ENCODE data around the gene UTP11.

UTP11 gene

DNA sequence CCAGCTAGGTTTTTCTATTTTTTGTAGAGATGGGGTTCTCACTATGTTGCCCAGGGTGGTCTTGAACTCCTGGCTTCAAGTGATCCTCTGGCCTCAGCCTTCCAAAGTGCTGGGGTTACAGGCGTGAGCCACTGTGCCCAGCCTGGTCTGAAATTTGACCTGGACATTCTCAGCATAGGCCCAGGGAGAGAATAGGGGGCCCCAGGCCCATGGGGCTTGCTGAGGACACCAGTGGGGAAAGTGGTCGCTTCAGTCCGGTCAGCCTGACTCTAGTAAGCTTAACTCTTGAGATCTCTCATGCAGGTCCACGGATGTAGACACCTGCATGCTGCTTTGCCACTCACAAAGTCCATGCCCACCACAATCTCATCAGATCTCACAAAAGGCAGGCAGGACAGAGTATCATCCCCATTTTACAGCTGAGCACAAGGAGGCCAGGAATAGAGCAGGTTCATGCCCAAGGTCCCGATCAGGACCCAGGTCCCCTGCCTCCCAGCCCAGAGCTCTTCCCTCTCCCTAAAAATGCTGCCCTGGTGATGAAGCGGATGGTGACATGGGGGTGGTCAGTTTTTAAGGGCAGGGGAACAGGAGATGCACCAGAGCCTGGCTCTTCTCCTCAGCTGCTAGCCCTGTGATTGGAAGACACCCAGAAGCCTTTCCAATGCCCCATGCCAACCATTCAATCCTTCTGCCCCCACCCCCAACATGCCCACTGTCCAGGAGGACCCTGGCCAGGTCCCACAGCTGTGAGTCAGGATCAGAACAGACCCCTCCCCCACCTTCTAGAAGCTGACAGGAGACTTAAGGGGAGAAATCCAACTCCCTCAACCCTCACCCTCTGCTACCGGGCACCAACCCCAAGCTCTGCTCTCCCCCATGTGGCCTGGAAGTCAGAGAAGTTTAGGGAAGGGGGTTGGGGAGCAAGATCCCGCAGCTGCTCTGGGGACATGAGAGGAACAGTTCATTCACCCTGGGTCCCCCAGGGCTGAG lies 9.0 kb upstream of the UTP11 start:
- FAIRE-seq = no peak

DNA sequence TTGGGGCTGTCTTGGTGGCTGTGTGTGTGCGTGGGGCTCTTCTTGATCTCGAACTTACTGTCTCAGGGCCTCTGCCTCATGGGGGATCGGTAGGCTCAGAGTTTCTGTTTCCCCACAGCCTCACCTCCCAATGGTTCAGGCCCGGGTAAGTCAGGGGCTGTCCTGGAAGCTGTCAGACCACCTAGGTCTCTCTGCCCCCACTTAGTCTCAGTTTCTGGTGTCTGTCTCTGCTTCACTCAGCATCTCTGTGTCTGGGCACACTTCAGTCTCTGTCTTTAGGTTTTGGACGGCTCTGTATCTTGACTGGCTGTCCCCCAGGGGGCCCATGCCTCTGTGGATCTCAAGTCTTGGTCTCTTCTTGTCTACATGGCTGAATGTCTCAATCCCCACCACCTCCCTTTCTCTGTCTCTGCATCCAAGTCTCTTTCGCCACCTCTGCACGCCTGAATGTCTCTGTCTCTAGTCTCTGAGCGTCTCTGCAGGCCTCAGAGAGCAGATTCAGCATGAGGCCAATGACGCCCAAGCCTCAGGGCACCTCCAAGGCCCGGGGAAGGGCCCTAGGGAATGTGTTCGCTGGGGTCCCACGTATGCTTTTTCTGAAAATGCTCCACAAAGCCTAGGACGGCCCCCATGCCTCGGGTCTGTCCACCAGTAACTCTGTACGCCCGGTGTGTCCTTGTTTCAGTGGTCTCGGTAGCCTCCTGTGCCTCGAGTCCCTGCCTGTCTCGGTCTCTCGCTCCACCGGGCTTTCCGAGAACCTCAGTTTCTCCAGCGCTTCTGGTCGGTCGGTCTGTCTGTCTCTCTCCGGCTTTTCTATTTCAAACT lies 8.0 kb upstream of the UTP11 start:
- FAIRE-seq = no peak

DNA sequence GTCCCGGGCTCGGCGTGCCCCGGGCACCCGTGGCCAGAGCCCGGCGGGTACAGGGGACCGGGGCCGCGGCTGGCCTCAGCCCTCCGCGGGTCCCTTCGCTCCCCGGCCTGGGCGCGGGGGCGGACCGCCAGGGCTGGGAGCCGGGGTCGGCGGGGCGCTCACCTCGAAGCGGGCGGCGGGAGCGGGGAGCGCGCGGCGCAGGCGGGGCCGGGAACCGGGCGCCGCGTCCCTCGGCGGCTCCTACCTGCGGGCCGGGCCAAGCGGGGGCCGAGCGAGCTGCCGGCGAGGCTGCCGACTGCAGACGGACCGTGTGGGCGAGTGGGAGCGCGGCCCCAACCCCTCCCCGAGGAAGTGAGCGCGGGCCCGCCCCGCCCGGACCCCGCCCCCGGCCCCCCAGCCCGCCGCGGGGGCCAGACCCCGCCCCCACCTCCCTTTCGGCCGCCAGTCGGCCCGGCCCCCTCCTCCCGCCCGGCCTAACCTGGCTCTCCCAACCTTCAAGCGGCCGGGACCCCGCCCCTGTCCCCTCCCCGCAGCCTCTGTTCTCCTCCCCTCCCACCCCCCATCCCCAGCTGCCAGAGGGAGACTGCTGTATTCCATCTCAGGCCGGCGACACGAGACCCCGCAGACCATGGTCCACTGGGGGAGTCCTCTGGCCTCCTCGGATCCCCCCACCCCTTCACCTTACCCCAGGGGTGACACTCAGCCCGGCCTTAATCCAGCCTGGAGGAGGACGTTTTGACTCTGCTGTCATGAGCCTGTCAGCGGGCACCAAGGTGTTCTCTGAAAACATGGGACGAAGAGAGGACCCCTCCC lies 7.1 kb upstream of the UTP11 start, which contains the start of gene FHL3:
FHL3 (minus strand) TSS at position 320 of the 813 bp plus-strand sequence. CDS start 6,102 bp downstream, outside the sequence.
- FAIRE-seq = no peak

DNA sequence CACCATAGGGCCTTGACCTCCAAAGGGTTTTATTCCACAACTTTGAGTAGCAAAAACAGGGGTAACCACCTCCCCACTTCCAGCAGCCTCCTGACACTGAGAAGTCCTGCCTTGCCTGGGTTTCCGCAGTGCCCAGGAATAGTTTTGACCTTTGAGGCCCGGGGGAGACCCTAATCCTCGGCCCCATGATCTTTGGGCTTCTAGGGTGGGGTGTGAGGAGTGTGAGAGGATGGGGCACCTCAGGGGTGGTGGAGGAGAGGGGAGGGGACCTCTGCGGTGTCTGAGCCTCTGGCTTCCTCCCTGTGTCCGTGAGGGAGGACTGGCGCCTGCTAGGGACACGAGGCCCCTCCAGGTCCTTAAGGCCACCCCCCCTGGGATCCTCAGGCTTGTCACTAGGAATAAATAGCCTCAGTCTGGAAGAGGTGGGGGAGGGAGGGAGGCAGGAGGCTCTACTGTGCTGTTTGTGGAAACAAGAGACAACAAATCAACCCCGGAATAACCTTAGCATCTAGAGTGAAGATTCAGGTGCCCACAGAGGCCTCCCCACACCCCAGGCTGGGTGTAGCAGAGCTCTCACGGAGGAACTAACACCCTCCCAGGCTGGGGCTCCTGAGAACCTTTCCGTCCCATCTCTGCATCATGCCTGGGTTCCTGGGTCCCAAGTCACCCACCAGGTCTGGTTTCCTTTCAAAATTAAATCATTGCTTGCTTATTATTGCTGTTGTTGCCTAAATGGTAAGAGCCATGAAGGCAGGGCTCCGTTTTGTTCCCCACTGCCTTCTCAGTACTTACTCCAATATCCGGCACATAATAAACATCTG lies 6.3 kb upstream of the UTP11 start:
- no peak for FAIRE-seq

DNA sequence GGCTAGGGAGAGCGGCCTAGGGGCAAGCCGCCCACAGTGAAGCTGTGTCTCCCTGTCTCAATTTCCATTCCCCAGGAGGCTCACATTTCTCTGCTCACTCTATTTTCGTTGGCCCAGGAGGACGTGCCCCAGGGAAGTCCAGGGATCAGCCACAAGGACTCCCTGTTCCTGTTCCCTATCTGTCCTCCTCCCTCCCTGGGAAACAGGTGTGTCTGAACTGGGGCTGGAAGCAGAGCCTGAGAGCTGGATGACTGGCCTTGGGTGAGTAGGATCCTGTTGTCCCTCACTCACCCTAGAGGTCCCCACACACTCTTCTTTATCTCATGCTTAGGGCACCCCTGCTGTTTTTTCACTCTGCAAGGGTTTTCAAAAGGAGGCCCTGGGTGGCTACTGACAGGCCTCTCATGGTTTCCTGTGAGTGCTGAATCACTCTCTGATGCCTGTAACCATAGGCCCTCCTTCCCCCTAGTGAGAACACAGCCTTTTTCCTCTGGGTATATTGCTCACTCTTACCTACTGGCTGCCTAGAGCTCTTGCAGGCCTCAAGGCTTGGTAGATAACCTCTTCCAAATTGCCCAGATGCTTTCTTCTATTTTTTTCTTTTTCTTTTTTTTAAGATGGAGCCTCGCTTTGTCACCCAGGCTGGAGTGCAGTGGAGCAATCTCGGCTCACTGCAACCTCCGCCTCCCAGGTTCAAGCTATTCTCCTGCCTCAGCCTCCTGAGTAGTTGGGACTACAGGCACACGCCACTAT lies 3.3 kb upstream of the UTP11 start:
- no peak for FAIRE-seq

DNA sequence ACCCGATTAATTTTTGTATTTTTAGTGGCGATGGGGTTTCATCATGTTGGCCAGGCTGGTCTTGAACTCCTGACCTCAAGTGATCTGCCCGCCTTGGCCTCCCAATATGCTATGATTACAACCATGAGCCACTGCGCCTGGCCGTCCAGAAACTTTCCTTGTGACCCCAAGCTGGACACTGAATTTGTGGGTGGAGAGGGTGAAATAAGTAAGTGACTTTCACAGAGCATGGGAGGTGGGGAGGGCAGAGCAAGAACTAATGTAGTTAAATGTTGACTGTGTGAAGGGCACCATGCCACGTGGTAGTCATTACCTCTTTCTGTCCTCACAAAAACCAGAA lies 2.7 kb upstream of the UTP11 start:
- no peak for FAIRE-seq

DNA sequence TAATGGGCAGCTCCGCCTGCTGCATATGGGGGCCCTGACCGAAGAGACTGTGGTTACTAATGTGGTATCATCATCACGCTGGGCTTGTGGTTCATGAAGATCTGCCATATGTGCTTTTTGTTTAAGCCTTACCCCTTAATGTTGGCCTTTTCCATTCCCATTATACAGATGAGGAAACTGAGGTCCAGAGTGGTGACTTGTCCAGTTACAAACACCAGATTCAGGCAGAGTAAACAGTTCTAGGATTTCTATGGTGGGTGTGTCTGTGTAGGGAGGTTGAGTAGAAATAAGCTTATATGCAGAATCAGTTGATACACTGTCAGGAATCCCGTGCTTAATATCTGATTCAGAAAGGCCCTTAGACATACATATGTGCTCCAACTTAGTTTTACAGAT lies 691 bp downstream of the UTP11 start:
- FAIRE-seq = no peak

DNA sequence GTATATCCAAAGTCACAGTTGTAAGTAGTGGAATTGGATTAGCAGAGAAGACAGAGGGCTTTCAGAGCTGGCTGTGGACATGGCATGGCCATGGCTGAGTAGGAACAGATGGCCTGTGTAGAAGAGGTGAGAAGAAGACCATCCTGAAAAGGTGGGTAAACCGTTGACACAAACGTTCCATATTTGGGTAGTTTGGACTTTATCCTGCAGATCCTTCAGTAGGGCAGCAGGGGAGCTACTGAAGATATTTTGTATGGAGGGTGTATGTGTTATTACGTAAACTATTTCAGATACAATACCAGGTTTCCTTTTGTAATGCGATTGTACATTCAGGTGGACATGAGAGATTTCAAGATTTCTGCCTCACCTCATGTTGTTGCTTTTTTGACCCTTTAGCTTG lies 1.6 kb downstream of the UTP11 start:
- FAIRE-seq = no peak

DNA sequence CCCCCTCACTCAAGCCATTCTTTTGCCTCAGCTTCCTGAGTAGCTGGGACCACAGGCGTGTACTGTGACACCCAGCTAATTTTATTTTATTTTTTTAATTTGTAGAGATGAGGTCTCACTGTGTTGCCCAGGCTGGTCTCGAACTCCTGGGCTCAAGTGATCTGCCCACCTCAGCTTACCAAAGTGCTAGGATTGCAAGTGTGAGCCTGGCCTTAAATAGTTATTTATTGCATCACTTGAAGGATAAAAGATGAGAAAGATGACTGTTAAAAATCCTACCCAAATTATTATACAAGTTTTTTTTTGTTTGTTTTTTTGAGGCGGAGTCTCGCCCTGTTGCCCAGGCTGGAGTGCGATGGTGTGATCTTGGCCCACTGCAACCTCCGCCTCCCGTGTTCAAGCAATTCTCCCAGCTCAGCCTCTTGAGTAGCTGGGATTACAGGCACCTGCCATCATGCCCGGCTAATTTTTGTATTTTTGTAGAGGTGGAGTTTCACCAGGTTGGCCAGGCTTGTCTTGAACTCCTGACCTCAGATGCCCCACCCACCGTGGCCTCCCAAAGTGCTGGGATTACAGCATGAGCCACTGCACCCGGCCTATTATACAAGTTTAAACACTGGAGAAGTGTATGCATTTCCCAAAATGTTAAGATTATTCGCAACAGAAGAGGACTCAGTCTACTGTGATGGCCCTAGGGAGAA lies 2.3 kb downstream of the UTP11 start:
- FAIRE-seq = no peak

DNA sequence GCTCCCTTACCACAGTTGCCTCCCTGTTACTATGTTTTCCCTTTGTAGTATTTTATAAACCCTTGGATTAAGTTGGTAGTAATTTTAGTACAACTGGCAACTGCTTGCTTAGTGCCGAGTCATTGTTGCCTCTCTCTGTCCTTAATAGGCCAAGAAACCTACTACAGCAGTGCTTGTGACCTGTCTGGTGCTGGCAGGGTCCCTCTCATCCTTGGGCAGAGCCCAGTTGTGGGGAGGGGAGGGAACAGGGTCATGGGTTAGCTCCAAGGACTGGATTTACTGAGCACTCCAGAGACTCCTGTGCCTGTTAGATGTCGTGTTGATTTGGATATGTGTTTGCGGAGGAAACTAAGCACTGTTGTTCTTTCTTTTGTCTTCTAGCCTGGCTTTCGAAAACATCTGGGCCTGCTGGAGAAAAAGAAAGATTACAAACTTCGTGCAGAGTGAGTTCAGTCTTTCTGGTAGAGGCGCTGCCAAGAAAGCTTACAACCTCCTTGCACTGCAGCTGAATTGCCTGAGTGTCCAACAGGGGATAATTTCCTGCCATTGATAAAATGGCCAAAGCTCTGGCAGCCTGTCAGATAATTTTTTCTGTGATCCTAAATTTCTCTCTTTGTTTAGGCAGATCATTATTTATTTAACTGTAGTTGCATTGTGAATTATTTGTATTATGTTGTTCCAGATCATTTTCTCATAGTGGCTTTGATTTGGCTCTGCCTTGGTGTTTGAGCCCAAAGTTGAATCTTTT lies 3.6 kb downstream of the UTP11 start:
- no peak for FAIRE-seq

DNA sequence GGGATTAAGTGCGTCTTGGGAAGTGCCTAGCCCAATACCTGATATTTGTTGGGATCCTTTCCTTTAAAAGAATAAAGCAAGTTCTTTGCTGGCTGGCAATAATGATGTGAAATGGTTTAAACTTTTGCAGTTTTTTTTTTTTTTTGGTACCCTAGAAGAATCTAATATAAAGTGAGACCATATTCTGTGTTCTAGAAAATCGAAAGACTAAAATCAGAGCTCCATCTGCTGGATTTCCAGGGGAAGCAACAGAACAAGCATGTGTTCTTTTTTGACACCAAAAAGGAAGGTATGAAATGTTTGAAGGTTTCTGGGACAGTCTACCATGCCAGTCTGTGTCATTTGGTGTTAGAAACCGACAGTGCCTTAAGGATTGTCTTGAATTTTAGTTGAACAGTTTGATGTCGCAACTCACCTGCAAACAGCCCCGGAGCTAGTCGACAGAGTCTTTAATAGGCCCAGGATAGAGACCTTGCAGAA lies 6.4 kb downstream of the UTP11 start:
- peak; percentile 88 for FAIRE-seq

DNA sequence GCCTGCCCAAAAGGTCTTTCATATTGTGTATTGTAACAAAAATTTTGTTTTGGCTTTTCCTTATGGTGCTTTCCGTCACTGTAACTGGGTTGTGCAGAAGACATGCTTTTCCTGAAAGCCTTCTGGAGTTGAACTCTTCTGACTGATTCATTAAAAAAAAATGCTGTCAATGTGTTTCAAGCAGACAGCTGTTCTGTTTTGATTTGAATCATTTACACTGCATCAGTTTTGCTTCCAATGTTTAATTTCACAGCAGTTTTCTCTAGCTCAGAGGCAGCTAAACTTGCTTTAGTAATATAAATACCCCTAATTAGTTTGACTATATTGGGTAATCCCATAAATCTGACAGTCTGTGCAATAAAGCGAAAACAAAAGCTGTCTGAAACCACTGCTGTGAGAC lies 7.9 kb downstream of the UTP11 start:
- FAIRE-seq = no peak

DNA sequence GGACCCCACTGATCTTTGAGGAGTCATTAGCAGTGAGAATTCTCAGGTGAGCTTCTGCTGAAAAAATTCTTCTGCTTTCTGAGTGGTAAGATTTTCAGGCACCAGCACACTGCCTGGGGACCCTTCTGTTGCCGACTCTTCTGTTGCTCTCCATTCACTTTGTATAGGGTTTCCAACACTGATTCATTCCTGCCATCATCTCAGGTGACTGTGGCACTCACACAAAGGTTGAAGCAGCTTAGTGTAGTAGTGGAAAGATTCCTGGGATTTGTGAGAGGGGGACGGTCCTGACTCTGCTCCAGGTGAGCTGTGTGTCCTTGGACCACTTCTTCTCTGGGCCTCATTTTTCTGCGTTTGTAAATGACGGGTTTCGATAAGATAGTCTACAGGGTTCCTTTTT lies 9.4 kb downstream of the UTP11 start:
- no peak for FAIRE-seq

DNA sequence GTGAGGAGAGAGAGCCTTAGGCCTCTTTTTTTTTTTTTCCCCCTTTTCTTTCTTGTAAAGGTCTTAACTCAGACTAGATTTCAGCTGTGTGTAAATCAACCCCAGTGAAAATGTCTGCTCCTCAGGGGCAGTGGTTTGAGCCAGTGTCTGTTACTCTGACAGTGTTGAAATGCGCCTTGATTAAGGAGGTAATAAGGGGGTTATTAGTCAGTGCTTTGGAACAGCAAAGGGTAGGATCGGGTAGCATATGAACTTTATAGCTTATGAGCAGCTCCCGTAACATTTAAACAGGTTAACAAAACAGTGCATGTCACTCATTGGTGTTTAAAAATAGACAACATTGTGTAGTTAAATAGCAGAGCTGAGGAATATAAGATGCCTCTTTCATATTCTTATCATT lies 10.3 kb downstream of the UTP11 start:
- FAIRE-seq = no peak

DNA sequence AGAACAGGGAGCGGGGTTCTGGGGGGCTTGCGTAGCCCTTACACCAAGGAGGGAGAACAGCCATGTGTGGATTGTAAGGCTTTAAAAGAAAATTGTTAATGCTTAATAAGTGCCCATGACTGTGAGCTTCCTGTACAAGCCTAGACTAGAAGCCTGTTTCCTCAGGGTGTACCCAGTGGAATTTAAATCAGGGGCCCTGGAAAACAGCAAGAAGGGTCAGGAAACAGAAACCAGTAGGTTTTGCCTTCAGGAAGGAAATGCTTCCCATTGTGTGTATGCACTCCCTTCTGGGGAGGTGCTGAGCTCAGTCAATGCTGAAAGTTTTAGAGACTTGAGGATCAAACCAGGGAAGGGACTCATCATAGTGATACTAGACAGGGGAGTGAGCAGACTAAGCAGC lies 12.7 kb downstream of the UTP11 start:
- FAIRE-seq = no peak

DNA sequence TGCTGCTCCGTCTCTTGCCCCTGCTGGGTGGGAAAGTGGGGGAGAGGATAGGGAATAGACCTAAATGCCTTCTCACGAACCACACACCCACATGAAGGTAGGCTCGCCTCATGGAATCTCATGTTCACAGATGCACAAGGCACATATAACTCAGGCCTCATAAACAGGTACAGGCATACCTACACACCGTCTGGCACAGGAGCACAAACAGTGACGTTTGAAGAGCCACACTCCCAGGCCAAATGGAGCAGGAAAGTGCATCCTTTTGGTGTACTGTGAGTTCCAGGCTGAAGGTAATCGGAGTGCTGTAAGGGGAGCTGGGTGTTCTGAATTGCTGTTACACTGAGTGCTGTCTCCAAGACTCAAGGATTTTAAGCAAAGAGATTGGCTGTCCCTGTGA lies 13.1 kb downstream of the UTP11 start:
- no peak for FAIRE-seq

DNA sequence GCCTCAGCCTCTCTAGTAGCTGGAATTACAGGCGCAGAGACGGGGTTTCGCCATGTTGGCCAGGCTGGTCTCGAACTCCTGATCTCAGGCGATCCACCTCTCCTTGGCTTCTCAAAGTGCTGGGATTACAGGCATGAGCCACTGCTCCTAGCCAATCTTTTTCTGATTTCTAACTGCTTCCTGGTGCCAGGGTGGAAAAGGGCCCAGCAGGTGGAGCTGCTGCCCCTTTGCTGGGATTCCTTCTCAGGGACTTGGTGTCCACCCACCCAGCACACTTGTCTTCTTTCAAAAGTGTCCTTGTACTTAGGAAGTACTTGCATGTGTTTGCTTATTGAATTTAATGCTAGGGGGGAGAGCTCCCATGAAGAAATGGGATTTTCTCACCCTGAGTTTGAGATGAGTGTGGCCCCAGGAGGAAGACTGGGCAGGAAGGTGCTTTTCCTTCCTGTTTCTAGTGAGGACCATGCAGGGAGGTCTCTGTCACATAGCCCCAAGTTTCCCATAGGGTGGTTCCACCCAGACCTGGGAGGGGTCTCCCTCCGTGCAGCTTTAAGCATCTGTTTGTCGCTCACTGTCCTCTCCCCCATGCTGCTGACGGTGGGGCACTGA lies 14.2 kb downstream of the UTP11 start:
- peak; percentile 44 for FAIRE-seq

DNA sequence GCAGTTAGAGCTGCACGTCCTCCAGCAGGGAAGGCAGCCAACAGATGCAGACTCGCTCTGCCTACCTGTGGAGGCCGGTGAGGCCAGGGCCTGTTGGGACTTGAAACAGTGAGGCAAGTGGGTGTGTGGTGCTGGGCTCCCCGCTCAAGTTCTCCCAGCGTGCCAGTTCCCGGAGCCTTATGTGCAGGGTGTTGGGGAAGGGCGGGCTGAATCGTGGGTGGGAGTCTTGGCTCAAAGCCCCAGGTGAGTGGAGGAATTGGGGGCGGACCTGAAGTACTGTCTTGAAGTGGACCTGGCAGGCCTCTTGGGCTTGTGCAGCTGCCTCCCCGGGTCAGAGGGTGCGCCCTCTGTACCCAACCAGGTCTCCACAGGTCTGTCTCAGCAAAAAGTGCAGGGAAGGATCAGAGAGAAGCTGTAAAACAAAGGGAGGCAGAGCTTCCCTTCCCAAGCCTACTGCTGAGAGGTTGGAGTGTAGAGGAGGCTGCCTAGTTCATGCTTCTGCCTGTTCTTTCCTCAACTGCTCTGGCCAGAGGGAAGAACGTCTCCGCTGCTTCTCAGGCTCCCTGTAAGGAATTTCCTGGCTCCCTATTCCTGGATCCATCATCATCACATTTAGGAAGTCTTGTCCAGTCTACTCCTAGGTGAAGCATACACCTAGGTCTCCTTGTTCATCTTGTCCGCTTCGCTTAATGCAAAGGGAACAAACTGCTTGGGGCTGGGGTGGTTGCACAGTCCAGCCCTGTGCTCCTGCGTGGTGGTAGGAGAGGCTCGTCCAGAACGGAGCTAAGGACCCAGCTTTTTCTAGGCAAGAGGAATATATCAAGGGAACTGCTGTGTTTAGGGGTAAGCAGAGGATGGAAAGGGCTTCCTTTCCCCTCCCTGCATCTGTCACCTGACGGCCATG lies 14.9 kb downstream of the UTP11 start:
- FAIRE-seq = no peak

Data from G401.6 (cell line).